HEK293 (cell line): ENCODE measurements around the gene CPA5.

Experiments used
- CTCF ChIA-PET: fragments of 350-600 bp; formaldehyde crosslinking; extraction: SDS; loops from one replicate; lab custom pipeline; 2021; ENCODE audit warnings: antibody characterized with exemption; lab: Yijun Ruan, JAX
- POLR2A ChIA-PET: fragments of 300-600 bp; formaldehyde crosslinking; extraction: SDS; loops from one replicate; lab custom pipeline; 2020; ENCODE audit warnings: antibody characterized with exemption, inconsistent platforms; lab: Yijun Ruan, JAX
- H3K27ac ChIP-seq: fragments of 200-500 bp; sonication (Bioruptor generic); 2 replicates; pipeline ENCODE4 v1.5.1; 2014; ENCODE audit warnings: low read depth, low read length, control low read depth, inconsistent platforms; ENCODE audit errors: extremely low read depth
- H3K36me3 ChIP-seq, 2 experiments: fragments of 200-500 bp in 1 of 2; sonication (Bioruptor generic) in 1 of 2; 1 replicate in 1 of 2; 2 replicates in 1 of 2; pipeline ENCODE4 v1.5.1; 2014 to 2017; ENCODE audit warnings: inconsistent platforms in 2 of 2, low read length in 2 of 2; ENCODE audit not compliant: control insufficient read depth in 2 of 2, insufficient read depth in 1 of 2
- H3K4me1 ChIP-seq: fragments of 200-500 bp; sonication (Bioruptor generic); 2 replicates; pipeline ENCODE4 v1.5.1; 2014; ENCODE audit warnings: mild to moderate bottlenecking, low read length, inconsistent platforms; ENCODE audit not compliant: control insufficient read depth, insufficient read depth
- H3K4me3 ChIP-seq: 2 replicates; pipeline ENCODE4 v1.5.1; 2011; ENCODE audit warnings: low read depth, mild to moderate bottlenecking, control low read depth, low read length, moderate library complexity
- H3K9me3 ChIP-seq: fragments of 200-500 bp; sonication (Bioruptor generic); 2 replicates; pipeline ENCODE4 v1.5.1; 2014; ENCODE audit warnings: low read depth, low read length, inconsistent platforms; ENCODE audit not compliant: control insufficient read depth, insufficient read depth
- GLIS2 ChIP-seq: fragments of 450-650 bp; formaldehyde crosslinking; IDR thresholded peaks from 2 replicates; pipeline ENCODE4 v1.5.1; 2016; ENCODE audit warnings: missing biosample characterization, missing genetic modification characterization
- INSM2 ChIP-seq: fragments of 450-650 bp; formaldehyde crosslinking; IDR thresholded peaks from 2 replicates; pipeline ENCODE4 v1.5.1; 2016; ENCODE audit warnings: missing biosample characterization, missing genetic modification characterization
- OSR2 ChIP-seq: fragments of 450-650 bp; formaldehyde crosslinking; IDR thresholded peaks from 2 replicates; pipeline ENCODE4 v1.5.1; 2016; ENCODE audit warnings: missing biosample characterization, missing genetic modification characterization
- TCF7L2 ChIP-seq: IDR thresholded peaks from 2 replicates; pipeline ENCODE4 v1.6.1; 2011; ENCODE audit warnings: low read depth, mild to moderate bottlenecking, inconsistent platforms, low read length, moderate library complexity, borderline replicate concordance
- ZBTB6 ChIP-seq: fragments of 450-650 bp; formaldehyde crosslinking; IDR thresholded peaks from 2 replicates; pipeline ENCODE4 v1.5.1; 2017; ENCODE audit warnings: missing biosample characterization, missing genetic modification characterization
- ZIC2 ChIP-seq: fragments of 450-650 bp; formaldehyde crosslinking; IDR thresholded peaks from 2 replicates; pipeline ENCODE4 v1.5.1; 2016; ENCODE audit warnings: missing biosample characterization, missing genetic modification characterization
- ZNF114 ChIP-seq: fragments of 450-650 bp; formaldehyde crosslinking; IDR thresholded peaks from 2 replicates; pipeline ENCODE4 v1.5.0; 2017; ENCODE audit warnings: missing biosample characterization, missing genetic modification characterization
- ZNF148 ChIP-seq: fragments of 450-650 bp; formaldehyde crosslinking; IDR thresholded peaks from 2 replicates; pipeline ENCODE4 v1.5.0; 2017; ENCODE audit warnings: missing biosample characterization, missing genetic modification characterization, borderline replicate concordance
- ZNF223 ChIP-seq: fragments of 450-650 bp; formaldehyde crosslinking; IDR thresholded peaks from 2 replicates; pipeline ENCODE4 v1.5.1; 2016; ENCODE audit warnings: missing biosample characterization, missing genetic modification characterization
- ZNF416 ChIP-seq: fragments of 450-650 bp; formaldehyde crosslinking; IDR thresholded peaks from 2 replicates; pipeline ENCODE4 v1.5.1; 2016; ENCODE audit warnings: missing biosample characterization, missing genetic modification characterization
- ZNF488 ChIP-seq: fragments of 450-650 bp; formaldehyde crosslinking; IDR thresholded peaks from 2 replicates; pipeline ENCODE4 v1.5.1; 2016; ENCODE audit warnings: missing biosample characterization, missing genetic modification characterization
- ZNF501 ChIP-seq: fragments of 450-650 bp; formaldehyde crosslinking; IDR thresholded peaks from 2 replicates; pipeline ENCODE4 v1.5.1; 2016; ENCODE audit warnings: missing biosample characterization, missing genetic modification characterization
- ZNF560 ChIP-seq: fragments of 450-650 bp; formaldehyde crosslinking; IDR thresholded peaks from 2 replicates; pipeline ENCODE4 v1.5.1; 2017; ENCODE audit warnings: missing biosample characterization, missing genetic modification characterization, borderline replicate concordance
- ZNF585B ChIP-seq: fragments of 450-650 bp; formaldehyde crosslinking; IDR thresholded peaks from 2 replicates; pipeline ENCODE4 v1.5.1; 2016; ENCODE audit warnings: missing biosample characterization, missing genetic modification characterization
- ZNF654 ChIP-seq: fragments of 450-650 bp; formaldehyde crosslinking; IDR thresholded peaks from 2 replicates; pipeline ENCODE4 v1.5.1; 2016; ENCODE audit warnings: low read depth, missing biosample characterization, missing genetic modification characterization
- ZNF664 ChIP-seq: fragments of 450-650 bp; formaldehyde crosslinking; IDR thresholded peaks from 2 replicates; pipeline ENCODE4 v1.5.1; 2016; ENCODE audit warnings: missing biosample characterization, missing genetic modification characterization
- ZSCAN18 ChIP-seq: fragments of 450-650 bp; formaldehyde crosslinking; IDR thresholded peaks from 2 replicates; pipeline ENCODE4 v1.5.1; 2016; ENCODE audit warnings: missing biosample characterization, missing genetic modification characterization
- TF ChIP-seq, protein P1 (sequence below): fragments of 450-650 bp; formaldehyde crosslinking; IDR thresholded peaks from 2 replicates; pipeline ENCODE4 v1.5.1; 2016; ENCODE audit warnings: missing biosample characterization, missing genetic modification characterization
- TF ChIP-seq, protein P2 (sequence below): fragments of 450-650 bp; formaldehyde crosslinking; IDR thresholded peaks from 2 replicates; pipeline ENCODE4 v1.5.1; 2017; ENCODE audit warnings: missing biosample characterization, missing genetic modification characterization
- TF ChIP-seq, protein P3 (sequence below): fragments of 450-650 bp; formaldehyde crosslinking; IDR thresholded peaks from 2 replicates; pipeline ENCODE4 v1.5.1; 2016; ENCODE audit warnings: missing biosample characterization, missing genetic modification characterization

Gene CPA5

GRCh38 chr7:130387628-130388403 is 43.2 kb downstream of the CPA5 start:
- ChIA-PET POLR2A (no interaction called here), CTCF (no interaction called here)
- no peak for TF ChIP-seq ZNF664 (tag by site-specific recombination)
- TF ChIP-seq, protein P1, sequence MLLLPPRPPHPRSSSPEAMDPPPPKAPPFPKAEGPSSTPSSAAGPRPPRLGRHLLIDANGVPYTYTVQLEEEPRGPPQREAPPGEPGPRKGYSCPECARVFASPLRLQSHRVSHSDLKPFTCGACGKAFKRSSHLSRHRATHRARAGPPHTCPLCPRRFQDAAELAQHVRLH (tag by site-specific recombination): no peak
- TF ChIP-seq ZNF560: no peak
- TF ChIP-seq ZNF488 (tag by site-specific recombination): no peak
- TF ChIP-seq ZNF501 (tag by site-specific recombination): no peak
- TF ChIP-seq OSR2 (tag by site-specific recombination): no peak
- no peak for TF ChIP-seq ZNF585B (tag by site-specific recombination)
- TF ChIP-seq ZNF416: no peak
- TF ChIP-seq ZNF223 (tag by site-specific recombination): no peak
- TF ChIP-seq ZNF148 (tag by site-specific recombination): no peak
- TF ChIP-seq, protein P2, sequence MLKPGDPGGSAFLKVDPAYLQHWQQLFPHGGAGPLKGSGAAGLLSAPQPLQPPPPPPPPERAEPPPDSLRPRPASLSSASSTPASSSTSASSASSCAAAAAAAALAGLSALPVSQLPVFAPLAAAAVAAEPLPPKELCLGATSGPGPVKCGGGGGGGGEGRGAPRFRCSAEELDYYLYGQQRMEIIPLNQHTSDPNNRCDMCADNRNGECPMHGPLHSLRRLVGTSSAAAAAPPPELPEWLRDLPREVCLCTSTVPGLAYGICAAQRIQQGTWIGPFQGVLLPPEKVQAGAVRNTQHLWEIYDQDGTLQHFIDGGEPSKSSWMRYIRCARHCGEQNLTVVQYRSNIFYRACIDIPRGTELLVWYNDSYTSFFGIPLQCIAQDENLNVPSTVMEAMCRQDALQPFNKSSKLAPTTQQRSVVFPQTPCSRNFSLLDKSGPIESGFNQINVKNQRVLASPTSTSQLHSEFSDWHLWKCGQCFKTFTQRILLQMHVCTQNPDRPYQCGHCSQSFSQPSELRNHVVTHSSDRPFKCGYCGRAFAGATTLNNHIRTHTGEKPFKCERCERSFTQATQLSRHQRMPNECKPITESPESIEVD (tag by site-specific recombination): no peak
- no peak for TF ChIP-seq INSM2 (tag by site-specific recombination)
- TF ChIP-seq GLIS2 (tag by site-specific recombination): no peak
- no peak for TF ChIP-seq ZIC2 (tag by site-specific recombination)
- TF ChIP-seq TCF7L2: no peak
- no peak for TF ChIP-seq ZSCAN18 (tag by site-specific recombination)
- TF ChIP-seq ZNF114 (tag by site-specific recombination): no peak
- TF ChIP-seq ZBTB6: no peak
- TF ChIP-seq, protein P3, sequence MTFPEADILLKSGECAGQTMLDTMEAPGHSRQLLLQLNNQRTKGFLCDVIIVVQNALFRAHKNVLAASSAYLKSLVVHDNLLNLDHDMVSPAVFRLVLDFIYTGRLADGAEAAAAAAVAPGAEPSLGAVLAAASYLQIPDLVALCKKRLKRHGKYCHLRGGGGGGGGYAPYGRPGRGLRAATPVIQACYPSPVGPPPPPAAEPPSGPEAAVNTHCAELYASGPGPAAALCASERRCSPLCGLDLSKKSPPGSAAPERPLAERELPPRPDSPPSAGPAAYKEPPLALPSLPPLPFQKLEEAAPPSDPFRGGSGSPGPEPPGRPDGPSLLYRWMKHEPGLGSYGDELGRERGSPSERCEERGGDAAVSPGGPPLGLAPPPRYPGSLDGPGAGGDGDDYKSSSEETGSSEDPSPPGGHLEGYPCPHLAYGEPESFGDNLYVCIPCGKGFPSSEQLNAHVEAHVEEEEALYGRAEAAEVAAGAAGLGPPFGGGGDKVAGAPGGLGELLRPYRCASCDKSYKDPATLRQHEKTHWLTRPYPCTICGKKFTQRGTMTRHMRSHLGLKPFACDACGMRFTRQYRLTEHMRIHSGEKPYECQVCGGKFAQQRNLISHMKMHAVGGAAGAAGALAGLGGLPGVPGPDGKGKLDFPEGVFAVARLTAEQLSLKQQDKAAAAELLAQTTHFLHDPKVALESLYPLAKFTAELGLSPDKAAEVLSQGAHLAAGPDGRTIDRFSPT (tag by site-specific recombination): no peak
- no peak for TF ChIP-seq ZNF654
- Histone ChIP-seq H3K36me3 (no peaks in the 10 kb centered on the region), H3K9me3 (no peaks in the 10 kb centered on the region), H3K27ac (no peak overlapping the region), H3K4me3 (no peak overlapping the region), H3K4me1 (no peaks in the 10 kb centered on the region; the same call in 1 of the 2 replicates)
